ENCODE measurements around the gene SLC30A5.
"Not testable (repeated sequence)": the region's sequence is repeated elsewhere in the genome, so short reads cannot be mapped to it uniquely, and the experiment has no call there.

SLC30A5 gene

GRCh38 chr5:69093771-69094482 is at the start of gene SLC30A5:
TSS of gene SLC30A5 (plus strand) at chr5:69094014. CDS start at chr5:69094256, 242 bp downstream.
- in situ Hi-C loops (cut with MboI; ENCODE audit: low sequenced_read_pairs): no loop called here

DNA sequence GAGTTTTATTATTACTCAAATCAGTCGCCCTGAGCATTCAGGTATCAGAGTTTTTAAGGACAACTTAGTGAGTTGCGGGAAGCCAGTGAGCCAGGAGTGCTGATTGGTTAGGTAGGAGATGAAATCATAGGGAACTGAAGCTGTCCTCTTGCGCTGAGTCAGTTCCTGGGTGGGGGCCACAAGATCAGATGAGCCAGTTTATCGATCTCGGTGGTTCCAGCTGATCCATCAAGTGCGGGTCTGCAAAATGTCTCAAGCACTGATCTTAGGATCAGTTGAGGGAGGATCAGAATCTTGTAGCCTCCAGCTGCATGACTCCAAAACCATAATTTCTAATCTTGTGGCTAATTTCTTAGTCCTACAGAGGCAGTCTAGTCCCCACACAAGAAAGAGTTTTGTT is 48.6 kb upstream of the SLC30A5 start:
- in situ Hi-C loops (cut with MboI; ENCODE audit: low sequenced_read_pairs): not testable (repeated sequence)

GRCh38 chr5:69046375-69046957 is 47.3 kb upstream of the SLC30A5 start:
- in situ Hi-C loops (cut with MboI; ENCODE audit: low sequenced_read_pairs): no loop called here

DNA sequence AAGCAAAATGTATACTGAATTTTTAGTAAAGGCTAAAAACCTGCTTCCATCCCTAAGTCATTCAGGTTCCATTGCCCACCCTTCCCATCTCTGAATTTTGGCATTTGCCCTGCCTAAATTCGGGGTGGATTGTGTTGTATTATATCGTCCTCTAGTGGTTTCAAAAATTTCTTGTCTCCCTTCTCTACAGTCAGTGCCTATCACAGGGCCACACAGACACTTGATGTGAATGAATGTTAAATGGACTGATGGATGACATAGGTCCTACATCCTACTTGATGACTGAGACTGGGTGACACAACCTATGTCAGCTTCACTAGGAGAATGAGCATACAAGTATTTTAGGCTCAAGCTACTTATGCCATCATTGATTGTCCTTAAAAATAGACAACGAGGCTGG is 45.6 kb upstream of the SLC30A5 start:
- in situ Hi-C loops (cut with MboI; ENCODE audit: low sequenced_read_pairs): no loop called here

GRCh38 chr5:69049151-69049550 is 44.7 kb upstream of the SLC30A5 start:
- in situ Hi-C loops (cut with MboI; ENCODE audit: low sequenced_read_pairs): no loop called here

DNA sequence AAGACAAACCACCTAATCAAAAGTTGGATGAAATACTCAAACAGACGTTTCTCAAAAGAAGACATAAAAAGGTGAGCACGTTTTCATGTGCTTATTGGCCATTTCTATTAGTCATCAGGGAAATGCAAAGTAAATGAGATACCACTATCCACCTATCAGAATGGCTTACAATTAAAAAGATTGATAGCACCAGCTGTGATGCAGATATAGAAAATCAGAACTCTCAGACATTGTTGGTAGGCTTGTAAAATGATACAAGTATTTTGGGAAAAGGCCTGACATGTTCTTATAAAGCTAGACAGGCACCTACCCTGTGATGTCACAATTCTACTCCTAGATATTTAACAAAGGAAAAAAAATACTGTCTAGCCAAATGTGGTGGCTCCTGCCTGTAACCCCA is 44.0 kb upstream of the SLC30A5 start:
- in situ Hi-C loops (cut with MboI; ENCODE audit: low sequenced_read_pairs): no loop called here

- in situ Hi-C loops (cut with MboI; ENCODE audit: low sequenced_read_pairs): no loop called here
Measured at GRCh38 chr5:69050214-69050613, 43.6 kb upstream of the SLC30A5 start.

DNA sequence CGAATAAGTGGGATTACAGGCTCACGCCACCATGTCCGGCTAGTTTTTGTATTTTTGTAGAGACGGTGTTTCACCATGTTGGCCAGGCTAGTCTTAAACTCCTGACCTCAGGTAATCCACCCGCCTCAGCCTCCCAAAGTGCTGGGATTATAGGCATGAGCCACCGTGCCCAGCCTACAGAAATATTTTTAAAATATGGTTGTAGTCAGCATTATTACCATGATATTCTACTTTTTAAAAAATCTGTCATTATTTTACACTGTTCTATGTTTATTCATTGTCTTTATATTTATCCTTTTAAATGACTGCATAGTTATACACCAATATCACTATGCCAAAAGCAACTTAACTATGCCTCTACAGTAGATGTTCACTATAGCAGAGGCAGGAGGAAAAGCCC is 41.6 kb upstream of the SLC30A5 start:
- in situ Hi-C loops (cut with MboI; ENCODE audit: low sequenced_read_pairs): no loop called here

DNA sequence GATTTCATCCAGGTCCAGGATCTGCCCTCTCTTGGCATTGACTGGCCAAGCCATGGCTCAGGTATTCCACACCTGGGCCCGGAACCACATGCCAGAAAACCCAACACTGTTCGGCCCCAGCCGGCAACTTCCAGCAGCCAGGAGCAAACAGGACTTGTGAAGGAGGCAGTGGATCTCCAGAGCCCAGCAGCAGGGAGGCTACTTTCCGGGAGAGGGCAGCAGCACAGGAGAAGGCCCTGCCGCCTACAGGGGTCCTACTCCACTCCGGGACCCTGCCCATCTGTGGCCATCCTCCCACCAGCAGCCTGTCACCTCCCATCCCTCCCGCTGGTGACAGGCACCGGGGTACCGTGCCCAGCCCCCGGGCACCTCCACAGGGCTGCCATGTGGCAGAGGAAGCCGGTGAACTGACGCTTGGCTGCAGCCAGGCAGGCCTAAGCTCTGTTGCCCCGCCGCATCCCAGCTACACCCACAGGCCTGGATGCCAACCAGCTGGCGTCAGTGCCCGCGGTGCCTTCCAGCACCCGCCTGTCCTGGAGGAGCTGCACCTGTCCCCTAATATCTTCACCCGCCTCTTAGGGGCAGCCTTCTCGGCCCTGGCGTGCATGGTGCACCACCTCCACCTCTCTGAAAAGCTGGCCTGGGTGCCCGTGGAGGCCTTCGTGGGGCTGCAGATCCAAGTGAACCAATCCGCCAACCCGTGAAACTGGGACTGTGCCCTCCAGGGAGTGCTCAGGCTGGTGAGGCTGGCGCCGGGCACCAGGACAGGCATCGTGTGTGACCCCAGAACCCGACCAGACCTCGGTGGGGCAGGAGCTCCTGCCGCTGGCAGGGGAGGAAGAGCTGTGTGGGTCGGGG is 18.9 kb upstream of the SLC30A5 start:
- in situ Hi-C loops (cut with MboI; ENCODE audit: low sequenced_read_pairs): no loop called here

- in situ Hi-C loops (cut with MboI; ENCODE audit: low sequenced_read_pairs): no loop called here
Measured at GRCh38 chr5:69075522-69076179, 18.2 kb upstream of the SLC30A5 start.

- in situ Hi-C loops (cut with MboI; ENCODE audit: low sequenced_read_pairs): no loop called here
Measured at GRCh38 chr5:69078921-69079540, 14.8 kb upstream of the SLC30A5 start.

DNA sequence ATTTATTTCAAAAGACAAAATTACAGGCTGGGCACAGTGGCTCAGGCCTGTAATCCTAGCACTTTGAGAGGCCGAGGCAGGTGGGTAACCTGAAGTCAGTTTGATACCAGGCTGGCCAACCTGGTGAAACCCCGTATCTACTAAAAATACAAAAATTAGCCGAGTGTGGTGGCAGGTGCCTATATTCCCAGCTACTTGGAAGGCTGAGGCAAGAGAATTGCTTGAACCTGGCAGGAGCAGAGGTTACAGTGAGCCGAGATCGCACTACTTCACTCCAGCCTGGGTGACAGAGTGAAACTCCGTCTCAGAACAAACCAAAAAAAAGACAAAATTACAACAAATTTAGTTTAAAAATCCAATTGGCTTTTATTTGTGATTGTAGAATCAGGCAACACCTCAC is 14.3 kb upstream of the SLC30A5 start:
- in situ Hi-C loops (cut with MboI; ENCODE audit: low sequenced_read_pairs): no loop called here

- in situ Hi-C loops (cut with MboI; ENCODE audit: low sequenced_read_pairs): no loop called here
Measured at GRCh38 chr5:69083412-69083811, 10.4 kb upstream of the SLC30A5 start.

GRCh38 chr5:69084195-69084594 is 9.6 kb upstream of the SLC30A5 start:
- in situ Hi-C loops (cut with MboI; ENCODE audit: low sequenced_read_pairs): no loop called here

DNA sequence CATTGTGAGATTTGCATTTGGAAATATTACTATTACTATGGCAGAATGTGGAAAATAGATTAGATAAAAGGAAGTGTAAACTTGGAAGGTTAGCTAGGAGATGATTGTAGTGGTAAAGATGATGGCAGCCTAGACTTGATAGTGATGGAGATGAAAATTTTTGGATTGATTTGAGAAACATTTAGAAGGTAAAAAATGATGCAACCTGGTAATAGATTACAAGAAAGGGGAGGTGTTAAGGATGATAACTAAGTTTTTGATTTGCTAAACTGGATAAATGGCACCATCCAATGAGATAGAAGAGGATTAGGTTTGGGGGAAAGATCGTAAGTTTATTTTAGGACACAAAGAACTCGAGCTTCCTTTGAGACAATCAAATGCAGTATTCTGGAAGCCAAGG is 8.9 kb upstream of the SLC30A5 start:
- in situ Hi-C loops (cut with MboI; ENCODE audit: low sequenced_read_pairs): no loop called here

DNA sequence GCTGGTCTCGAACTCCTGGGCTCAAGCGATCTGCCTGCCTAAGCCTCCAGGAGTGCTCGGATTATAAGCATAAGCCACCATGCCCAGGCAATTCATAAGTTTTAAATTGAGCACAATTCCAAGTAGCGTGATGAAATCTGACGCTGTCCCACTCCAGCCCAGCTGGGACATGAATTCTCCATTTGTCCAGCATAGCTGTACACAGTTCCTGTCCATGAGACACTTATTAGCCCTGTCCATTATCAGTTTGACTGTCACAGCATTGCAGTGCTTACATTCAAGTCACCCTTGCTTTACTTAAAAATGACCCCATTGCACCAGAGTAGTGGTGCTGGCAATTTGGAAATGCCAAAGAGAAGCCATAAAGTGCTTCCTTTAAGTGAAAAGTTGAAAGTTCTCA is 7.6 kb upstream of the SLC30A5 start:
- in situ Hi-C loops (cut with MboI; ENCODE audit: low sequenced_read_pairs): no loop called here

DNA sequence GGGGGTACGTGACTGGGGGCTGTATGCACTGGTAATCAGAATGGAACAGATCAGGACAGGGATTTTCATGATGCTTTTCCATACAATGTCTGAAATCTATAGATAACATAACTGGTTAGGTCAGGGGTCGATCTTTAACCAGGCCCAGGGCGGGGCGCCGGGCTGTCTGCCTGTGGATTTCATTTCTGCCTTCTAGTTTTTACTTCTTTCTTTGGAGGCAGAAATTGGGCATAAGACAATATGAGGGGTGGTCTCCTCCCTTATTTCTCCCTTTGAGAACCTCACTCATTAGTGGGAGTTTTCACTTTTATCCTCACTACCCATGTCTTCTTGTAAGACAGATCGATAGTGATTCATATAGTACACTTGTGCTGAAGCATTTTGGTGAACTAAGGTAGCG is 5.8 kb upstream of the SLC30A5 start:
- in situ Hi-C loops (cut with MboI; ENCODE audit: low sequenced_read_pairs): not testable (repeated sequence)

- in situ Hi-C loops (cut with MboI; ENCODE audit: low sequenced_read_pairs): no loop called here
Measured at GRCh38 chr5:69090158-69090557, 3.7 kb upstream of the SLC30A5 start.

GRCh38 chr5:69091771-69092170 is 2.0 kb upstream of the SLC30A5 start:
- in situ Hi-C loops (cut with MboI; ENCODE audit: low sequenced_read_pairs): no loop called here

- in situ Hi-C loops (cut with MboI; ENCODE audit: low sequenced_read_pairs): no loop called here
Measured at GRCh38 chr5:69092969-69093368, 845 bp upstream of the SLC30A5 start.

DNA sequence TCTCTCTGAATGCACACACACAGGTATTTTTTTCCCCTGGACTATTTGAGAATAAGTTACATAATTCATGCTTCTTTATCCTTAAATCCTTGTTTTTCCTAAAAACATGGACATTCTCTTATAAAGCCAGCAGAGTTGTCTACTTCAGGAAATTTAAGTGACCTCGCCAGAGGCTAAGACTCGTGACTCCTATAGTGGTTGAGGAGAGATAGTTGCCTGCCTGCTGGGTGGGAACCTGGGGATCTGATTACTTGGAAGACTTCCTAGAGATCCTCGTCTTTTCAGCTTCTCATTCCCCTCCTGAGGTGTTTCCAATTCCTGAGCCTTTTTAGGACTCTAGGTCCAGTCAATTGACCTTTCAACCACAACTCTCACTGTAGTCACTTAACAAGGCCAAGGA is 5.5 kb downstream of the SLC30A5 start:
- in situ Hi-C loops (cut with MboI; ENCODE audit: low sequenced_read_pairs): no loop called here

Data from HL-60/S4 treated with phorbol 12-myristate 13-acetate at 8.2 ng/mL for 4 days and 3 days (cell line).